ENCODE measurements around the gene TRIM13. TPM values are rescaled to one million over a fixed set of nuclear protein-coding genes. Genes with fewer than 3 reads are reported as not detected.

TRIM13 gene
- total RNA-seq, 1 experiment from 2014 or later = 13.7 TPM

- no peaks in the 10 kb centered on the region for H3K9me3 ChIP-seq (ENCODE audit: low read length)
- no peaks in the 10 kb centered on the region; the same call in 1 of the 2 replicates for H3K36me3 ChIP-seq (ENCODE audit: low read depth, low read length)
- no peak for TF ChIP-seq EZH2phosphoT487 (IDR thresholded peaks at IDR 0.05; ENCODE audit: borderline replicate concordance, low read length)
- no peak overlapping the region for H3K4me2 ChIP-seq (ENCODE audit: low read length)
- ATAC-seq = no peak
- H3K4me3 ChIP-seq (ENCODE audit: low read length) = no peak overlapping the region
- H4K20me1 ChIP-seq (ENCODE audit: low read length) = peaks cover 5% of the 10 kb centered on the region
- no peaks in the 10 kb centered on the region for H3K9me2 ChIP-seq (replicated peaks; ENCODE audit: low read length)
- ChIA-PET POLR2A (ENCODE audit: unreplicated experiment) (no interaction called here), CTCF (no interaction called here)
- H3K9ac ChIP-seq (ENCODE audit: low read length) = no peak overlapping the region
- H3K4me1 ChIP-seq (ENCODE audit: insufficient read depth, low read length) = peaks cover 2% of the 10 kb centered on the region; the same call in 1 of the 2 replicates
- no peak overlapping the region for H2AFZ ChIP-seq (ENCODE audit: low read length)
- BruUV-seq (replicated peaks) = no TSS peak
- H3K79me2 ChIP-seq (ENCODE audit: low read length) = peaks cover 10% of the 10 kb centered on the region
- no peak overlapping the region for H3K27ac ChIP-seq (ENCODE audit: low read length)
- H3K27me3 ChIP-seq (ENCODE audit: low read length) = no peaks in the 10 kb centered on the region
- intact Hi-C loops (cut with micrococcal nuclease) = no loop called here
- no peaks in the 10 kb centered on the region for H3F3A ChIP-seq (ENCODE audit: low read length, unreplicated experiment)
- DNase-seq = no peak
Measured at GRCh38 chr13:49993111-49993510, 3.7 kb upstream of the TRIM13 start.

- no peak overlapping the region for H2AFZ ChIP-seq (ENCODE audit: low read length)
- TF ChIP-seq EZH2 (IDR thresholded peaks at IDR 0.05; ENCODE audit: low read length, unreplicated experiment) = no peak
- no peak for TF ChIP-seq CTCF (conservative IDR thresholded peaks at IDR 0.05; ENCODE audit: low read depth, low read length)
- TF ChIP-seq EZH2phosphoT487 (IDR thresholded peaks at IDR 0.05; ENCODE audit: borderline replicate concordance, low read length) = no peak
- no peaks in the 10 kb centered on the region; the same call in 1 of the 2 replicates for H3K36me3 ChIP-seq (ENCODE audit: low read depth, low read length)
- peaks cover 8% of the 10 kb centered on the region for H4K20me1 ChIP-seq (ENCODE audit: low read length)
- intact Hi-C loops (cut with micrococcal nuclease) = no loop called here
- no peak for DNase-seq
- H3F3A ChIP-seq (ENCODE audit: low read length, unreplicated experiment) = no peaks in the 10 kb centered on the region
- no peaks in the 10 kb centered on the region for H3K9me3 ChIP-seq (ENCODE audit: low read length)
- no peak overlapping the region for H3K9ac ChIP-seq (ENCODE audit: low read length)
- no TSS peak for BruUV-seq (replicated peaks)
- peaks cover 16% of the 10 kb centered on the region for H3K79me2 ChIP-seq (ENCODE audit: low read length)
- H3K4me3 ChIP-seq (ENCODE audit: low read length) = no peak overlapping the region
- ATAC-seq = no peak
- H3K27ac ChIP-seq (ENCODE audit: low read length) = no peak overlapping the region
- H3K4me1 ChIP-seq (ENCODE audit: insufficient read depth, low read length) = peaks cover 8% of the 10 kb centered on the region
- H3K27me3 ChIP-seq (ENCODE audit: low read length) = no peaks in the 10 kb centered on the region
- ChIA-PET CTCF (no interaction called here), POLR2A (ENCODE audit: unreplicated experiment) (no interaction called here)
- H3K4me2 ChIP-seq (ENCODE audit: low read length) = no peak overlapping the region
- no peaks in the 10 kb centered on the region for H3K9me2 ChIP-seq (replicated peaks; ENCODE audit: low read length)
Measured at GRCh38 chr13:49993666-49994065, 3.2 kb upstream of the TRIM13 start.

DNA sequence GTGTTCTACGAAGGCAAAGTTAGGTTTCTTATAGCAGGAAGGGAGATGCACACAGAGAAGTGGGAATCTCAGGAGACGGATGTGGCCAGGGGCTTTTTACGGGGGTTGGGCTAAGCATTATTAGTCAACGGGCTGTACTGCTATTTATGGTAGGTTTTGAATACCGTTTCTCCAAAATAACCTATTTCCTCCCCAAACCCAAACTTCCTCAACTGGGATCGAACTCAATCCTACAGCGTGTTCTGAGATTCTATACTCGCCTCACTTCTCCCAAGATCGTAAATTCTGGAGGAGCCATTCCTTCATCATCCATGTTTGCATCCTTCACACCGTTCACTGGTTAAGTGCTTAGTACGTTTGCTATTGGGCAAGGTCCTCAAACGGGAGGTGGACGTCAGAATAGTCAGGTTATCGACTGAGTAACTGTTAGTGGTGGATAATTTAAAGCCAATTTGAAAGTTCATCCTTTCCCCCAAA is 1.2 kb upstream of the TRIM13 start:
- Histone ChIP-seq H3K9me3 (ENCODE audit: low read length) (no peaks in the 10 kb centered on the region), H3K27me3 (ENCODE audit: low read length) (no peaks in the 10 kb centered on the region), H3K36me3 (ENCODE audit: low read depth, low read length) (peaks cover 4% of the 10 kb centered on the region; the same call in 1 of the 2 replicates), H3K27ac (ENCODE audit: low read length) (no peak overlapping the region), H3K4me1 (ENCODE audit: insufficient read depth, low read length) (peaks cover 23% of the 10 kb centered on the region), H4K20me1 (ENCODE audit: low read length) (peaks cover 8% of the 10 kb centered on the region), H2AFZ (ENCODE audit: low read length) (0 out of 2 replicates have a peak overlapping the region, but pooled peaks have one; percentile 91), H3K9me2 (replicated peaks; ENCODE audit: low read length) (no peaks in the 10 kb centered on the region), H3K9ac (ENCODE audit: low read length) (peak overlapping the region; percentile 96), H3K79me2 (ENCODE audit: low read length) (peaks cover 34% of the 10 kb centered on the region), H3K4me2 (ENCODE audit: low read length) (peak overlapping the region; percentile 87), H3F3A (ENCODE audit: low read length, unreplicated experiment) (no peaks in the 10 kb centered on the region), H3K4me3 (ENCODE audit: low read length) (peak overlapping the region; percentile 77)
- DNase-seq (no peak), ATAC-seq (no peak)
- TSS peak; percentile 67 for BruUV-seq (replicated peaks)
- CTCF ChIA-PET = no interaction called here
- TF ChIP-seq CTCF (conservative IDR thresholded peaks at IDR 0.05; ENCODE audit: low read depth, low read length) (no peak), EZH2phosphoT487 (IDR thresholded peaks at IDR 0.05; ENCODE audit: borderline replicate concordance, low read length) (no peak), EZH2 (IDR thresholded peaks at IDR 0.05; ENCODE audit: low read length, unreplicated experiment) (no peak)
- intact Hi-C loops (cut with micrococcal nuclease) = loop anchor here (5.0 kb wide), 2 partner anchors 807 to 917 kb away; no protein-coding TSS in a partner anchor
- POLR2A ChIA-PET (ENCODE audit: unreplicated experiment) = no interaction called here

All from PC-3 (cell line).